Mucosa of descending colon (tissue), 3 donors: ENCODE measurements around the gene NAA60. TPM values are rescaled to one million over a fixed set of nuclear protein-coding genes. Genes with fewer than 3 reads are reported as not detected.

Experiments used
- ATAC-seq: fragments of 200-7000 bp; cut with Tn5 transposase; one replicate; pipeline ENCODE4 v1.9.1; 2020; ENCODE audit warnings: mild to moderate bottlenecking, moderate library complexity
- DNase-seq, 3 donors: peaks; one replicate each; pipeline ENCODE4 v3.0.0-alpha.2; 2020
- H3K36me3 ChIP-seq: fragments of 200-600 bp; one replicate; pipeline ENCODE4 v1.8.0; 2021; ENCODE audit warnings: low read depth, mild to moderate bottlenecking
- H3K4me1 ChIP-seq: fragments of 200-600 bp; one replicate; pipeline ENCODE4 v1.8.0; 2021; ENCODE audit warnings: low read depth, mild to moderate bottlenecking
- H3K4me3 ChIP-seq: fragments of 200-600 bp; one replicate; pipeline ENCODE4 v1.8.0; 2021; ENCODE audit warnings: mild to moderate bottlenecking
- H3K9me3 ChIP-seq: fragments of 200-600 bp; one replicate; pipeline ENCODE4 v1.8.0; 2021; ENCODE audit warnings: mild to moderate bottlenecking
- intact Hi-C, 2 donors: fragments of 100-400 bp; cut with DNase I in 1 of 2; cut with micrococcal nuclease in 1 of 2; formaldehyde crosslinking; loops; one replicate each; pipeline versions ENCODE4 v1.11.0 to v1.11.1; 2022; cut with DNase I, micrococcal nuclease
- total RNA-seq, 3 donors: library from RNA; stranded (reverse); fragmentation: NEBNext Ultra II Directional in 2 of 3; extraction: Animal tissue kit (Norgen Biotek cat#: 25700) in 2 of 3; gene quantifications; one replicate each; pipeline versions ENCODE4 v1.2.1 to v1.2.4, GENCODE V29; 2021 to 2023
- TF ChIP-seq, protein P1 (sequence below): fragments of 200-600 bp; IDR thresholded peaks from one replicate; pipeline ENCODE4 v1.8.0; 2022; ENCODE audit warnings: antibody characterized with exemption, mild to moderate bottlenecking
- donor health status: DM: no; HTN: no; CAD: no; lungs with moderate emphysema.
- donor health status: DM: no; HTN: no; CAD: no.
- donor health status: DM: no; HTN: yes; CAD: no.

The NAA60 gene
- total RNA-seq, 3 donors from 2014 or later: 72.2 to 94.7 (median 83.3) TPM

DNA sequence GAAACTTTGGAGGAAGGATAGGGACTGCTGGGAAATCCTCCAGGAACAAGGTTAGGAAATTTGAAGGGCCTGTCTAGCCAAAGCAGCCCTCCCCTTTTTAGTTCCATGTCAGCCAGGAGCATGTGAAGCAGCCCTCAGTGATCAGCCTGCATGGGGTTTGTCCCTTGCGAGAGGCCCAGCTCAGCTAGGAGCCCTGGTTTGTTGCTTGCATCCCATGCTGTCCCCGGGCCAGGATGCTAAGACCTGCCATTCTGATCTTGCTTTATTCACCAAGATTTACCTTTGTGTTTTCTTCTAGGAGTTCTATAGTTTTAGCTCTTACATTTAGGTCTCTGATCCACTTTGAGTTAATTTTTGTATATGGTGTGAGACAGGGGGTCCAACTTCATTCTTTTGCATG, 84.9 kb downstream of the NAA60 start:
- Histone ChIP-seq H3K36me3 (peaks cover 4% of the 10 kb centered on the region), H3K9me3 (no peaks in the 10 kb centered on the region), H3K4me1 (no peaks in the 10 kb centered on the region), H3K4me3 (no peak overlapping the region)
- intact Hi-C loops: no loop called here
- ATAC-seq: no peak
- DNase-seq: no peak
- TF ChIP-seq, protein P1, sequence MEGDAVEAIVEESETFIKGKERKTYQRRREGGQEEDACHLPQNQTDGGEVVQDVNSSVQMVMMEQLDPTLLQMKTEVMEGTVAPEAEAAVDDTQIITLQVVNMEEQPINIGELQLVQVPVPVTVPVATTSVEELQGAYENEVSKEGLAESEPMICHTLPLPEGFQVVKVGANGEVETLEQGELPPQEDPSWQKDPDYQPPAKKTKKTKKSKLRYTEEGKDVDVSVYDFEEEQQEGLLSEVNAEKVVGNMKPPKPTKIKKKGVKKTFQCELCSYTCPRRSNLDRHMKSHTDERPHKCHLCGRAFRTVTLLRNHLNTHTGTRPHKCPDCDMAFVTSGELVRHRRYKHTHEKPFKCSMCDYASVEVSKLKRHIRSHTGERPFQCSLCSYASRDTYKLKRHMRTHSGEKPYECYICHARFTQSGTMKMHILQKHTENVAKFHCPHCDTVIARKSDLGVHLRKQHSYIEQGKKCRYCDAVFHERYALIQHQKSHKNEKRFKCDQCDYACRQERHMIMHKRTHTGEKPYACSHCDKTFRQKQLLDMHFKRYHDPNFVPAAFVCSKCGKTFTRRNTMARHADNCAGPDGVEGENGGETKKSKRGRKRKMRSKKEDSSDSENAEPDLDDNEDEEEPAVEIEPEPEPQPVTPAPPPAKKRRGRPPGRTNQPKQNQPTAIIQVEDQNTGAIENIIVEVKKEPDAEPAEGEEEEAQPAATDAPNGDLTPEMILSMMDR: no peak

DNA sequence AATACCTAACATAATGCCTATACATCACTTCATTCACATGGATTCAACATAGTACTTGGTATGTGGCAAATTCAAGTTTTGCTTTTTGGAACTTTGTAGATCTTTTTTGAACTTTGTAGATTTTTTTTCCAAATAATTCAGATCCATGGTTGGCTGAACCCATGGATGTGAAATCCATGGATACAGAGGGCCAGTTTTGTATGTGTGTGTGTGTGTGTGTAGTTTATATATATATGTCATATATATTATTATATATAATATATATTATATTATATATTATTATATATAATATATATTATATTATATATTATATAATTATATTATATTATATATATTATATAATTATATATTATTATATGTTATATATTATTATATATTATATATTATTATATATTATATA, 85.7 kb downstream of the NAA60 start:
- no peak for ATAC-seq
- DNase-seq: no peak
- intact Hi-C loops: no loop called here
- Histone ChIP-seq H3K4me3 (no peak overlapping the region), H3K9me3 (no peaks in the 10 kb centered on the region), H3K4me1 (no peaks in the 10 kb centered on the region), H3K36me3 (peaks cover 4% of the 10 kb centered on the region)
- TF ChIP-seq, protein P1: no peak

DNA sequence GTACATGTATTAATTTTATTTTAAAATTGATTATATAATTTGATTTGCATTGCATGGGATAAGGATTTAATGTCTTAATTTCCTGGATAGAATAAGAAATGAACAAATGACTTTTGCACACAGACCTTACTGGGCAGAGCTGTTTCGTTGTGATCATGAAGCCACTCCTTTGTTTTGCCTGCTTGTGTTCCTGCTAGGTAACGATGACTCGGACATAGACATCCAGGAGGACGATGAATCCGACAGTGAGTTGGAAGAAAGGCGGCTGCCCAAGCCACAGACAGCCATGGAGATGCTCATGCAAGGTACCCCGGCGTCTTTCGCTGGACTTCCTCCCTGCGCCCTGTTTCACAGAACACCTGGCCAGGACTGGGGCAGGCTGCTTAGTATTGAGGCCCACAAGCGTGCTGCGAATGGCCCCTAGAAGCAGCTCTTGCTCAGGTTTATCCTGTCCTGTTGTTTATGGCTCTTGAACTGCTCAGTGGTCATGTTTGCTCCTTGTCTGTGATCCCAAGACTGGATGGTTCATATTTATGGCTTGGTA, 87.0 kb downstream of the NAA60 start:
- DNase-seq (no peak), ATAC-seq (no peak)
- intact Hi-C loops: no loop called here
- no peaks in the 10 kb centered on the region for H3K36me3 ChIP-seq
- no peak overlapping the region for H3K4me3 ChIP-seq
- TF ChIP-seq, protein P1: no peak
- no peaks in the 10 kb centered on the region for H3K9me3 ChIP-seq
- no peaks in the 10 kb centered on the region for H3K4me1 ChIP-seq

DNA sequence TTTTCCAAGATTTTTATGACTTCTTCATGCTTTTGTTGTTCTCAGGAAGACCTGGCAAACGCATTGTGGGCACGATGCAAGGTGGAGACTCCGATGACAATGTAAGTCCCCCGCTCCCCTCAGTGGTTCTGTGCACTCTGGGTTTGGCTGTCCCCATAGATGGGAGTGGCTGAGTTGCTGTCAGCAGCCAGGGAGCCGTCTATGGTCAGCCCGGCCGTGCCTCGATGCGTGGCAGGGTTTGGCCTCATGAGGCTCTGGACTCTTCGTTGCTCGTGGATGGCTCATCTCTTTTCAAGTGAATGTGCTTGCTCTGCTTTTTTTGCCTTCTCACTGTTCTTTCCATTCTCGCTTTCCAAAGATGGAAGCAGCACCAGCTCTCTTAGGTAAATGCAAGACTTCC, 89.3 kb downstream of the NAA60 start:
- intact Hi-C loops: no loop called here
- H3K9me3 ChIP-seq: no peaks in the 10 kb centered on the region
- DNase-seq (no peak), ATAC-seq (no peak)
- H3K4me1 ChIP-seq: no peaks in the 10 kb centered on the region
- TF ChIP-seq, protein P1: no peak
- H3K36me3 ChIP-seq: no peaks in the 10 kb centered on the region
- no peak overlapping the region for H3K4me3 ChIP-seq

DNA sequence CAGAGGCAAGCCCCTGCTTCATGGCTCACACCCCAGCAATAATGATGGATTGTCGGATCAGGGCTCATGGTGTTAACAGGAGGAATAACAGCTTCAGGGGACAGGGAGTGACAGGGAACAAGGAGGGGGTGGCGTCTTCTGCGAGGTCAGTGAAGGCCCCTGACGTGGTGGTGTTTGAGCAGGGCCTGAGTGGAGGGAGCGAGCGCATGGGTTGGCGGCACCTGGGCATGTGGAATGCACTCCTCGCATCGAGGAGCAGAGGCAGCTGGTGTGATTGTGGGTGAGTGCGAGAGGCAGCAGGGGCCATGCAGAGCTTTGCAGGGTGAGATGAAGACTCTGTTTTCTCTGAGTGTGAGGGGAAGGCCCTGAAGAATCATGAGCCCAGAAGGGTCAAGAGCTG, 90.6 kb downstream of the NAA60 start:
- DNase-seq: no peak
- Histone ChIP-seq H3K9me3 (no peaks in the 10 kb centered on the region), H3K4me3 (no peak overlapping the region), H3K36me3 (no peaks in the 10 kb centered on the region), H3K4me1 (no peaks in the 10 kb centered on the region)
- intact Hi-C loops: no loop called here
- ATAC-seq: no peak
- TF ChIP-seq, protein P1: no peak

DNA sequence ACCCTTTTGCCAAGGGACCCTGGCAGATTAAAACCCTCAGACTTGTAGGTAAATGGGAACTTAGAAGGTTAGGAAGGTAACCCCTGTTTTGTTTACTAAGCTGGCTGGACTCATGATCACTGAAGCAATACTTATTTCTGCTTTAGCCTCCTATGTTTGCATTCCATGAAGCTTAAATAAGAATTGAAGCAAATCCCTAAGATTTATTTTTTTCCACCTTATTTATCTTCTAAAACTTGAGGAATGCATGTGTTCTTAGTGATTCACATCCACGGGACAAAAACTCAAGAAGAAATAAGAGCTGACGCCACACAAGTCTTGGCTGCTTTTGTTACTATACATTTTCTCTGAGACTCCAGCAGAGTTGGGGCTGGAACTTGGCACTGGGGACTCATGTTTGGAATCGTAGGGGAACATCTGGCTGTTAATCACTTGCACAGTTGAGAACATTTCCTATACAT, 92.8 kb downstream of the NAA60 start:
- DNase-seq (no peak), ATAC-seq (no peak)
- TF ChIP-seq, protein P1: no peak
- Histone ChIP-seq H3K36me3 (no peaks in the 10 kb centered on the region), H3K4me3 (no peak overlapping the region), H3K4me1 (no peaks in the 10 kb centered on the region), H3K9me3 (no peaks in the 10 kb centered on the region)
- intact Hi-C loops: no loop called here
